ENCODE measurements around the gene NTSR2. TPM values are rescaled to one million over a fixed set of nuclear protein-coding genes. Genes with fewer than 3 reads are reported as not detected.

NTSR2 gene
- total RNA-seq, 4 donors from 2014 or later = 0.87 to 4.2 (median 2.1) TPM; not detected in 1

DNA sequence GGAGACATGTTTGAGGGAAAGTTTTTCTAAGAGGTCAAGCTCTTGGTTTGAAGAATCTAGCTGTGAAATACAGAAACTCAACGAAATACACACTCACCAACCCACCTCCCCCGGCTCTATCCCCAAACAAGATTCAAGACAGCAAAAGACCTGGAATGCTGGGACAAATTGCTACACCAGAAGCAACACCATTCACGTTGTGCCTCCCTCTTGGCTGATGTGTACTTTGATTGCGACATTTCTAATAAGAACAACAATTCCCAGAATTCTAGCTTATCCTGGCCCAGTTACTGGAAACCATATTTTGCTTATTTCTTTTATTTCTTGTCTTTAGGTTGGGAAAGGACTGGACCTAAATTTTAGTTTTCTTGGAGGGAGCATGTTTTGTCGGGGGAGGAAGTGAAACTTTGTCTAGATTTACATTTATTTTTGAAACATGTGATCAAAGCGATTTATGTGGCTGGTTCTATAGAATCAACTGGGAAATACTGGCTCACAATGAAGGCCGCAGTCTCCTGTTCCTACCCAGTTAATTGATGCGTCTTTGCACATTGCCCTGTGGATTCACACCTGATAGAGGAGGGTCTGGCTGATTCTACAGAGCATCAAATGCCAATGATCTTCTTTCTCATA is 46.8 kb upstream of the NTSR2 start:
- Histone ChIP-seq H3K36me3 (no peaks in the 10 kb centered on the region), H3K4me3 (no peak overlapping the region), H3K27ac (peak overlapping the region in 2 of 4 donors; percentile 70 to 76), H3K9me3 (no peaks in the 10 kb centered on the region), H3K27me3 (no peaks in the 10 kb centered on the region), H3K4me1 (peaks cover 0 to 45% (median 14%) of the 10 kb centered on the region in 4 donors)
- TF ChIP-seq, protein P1, sequence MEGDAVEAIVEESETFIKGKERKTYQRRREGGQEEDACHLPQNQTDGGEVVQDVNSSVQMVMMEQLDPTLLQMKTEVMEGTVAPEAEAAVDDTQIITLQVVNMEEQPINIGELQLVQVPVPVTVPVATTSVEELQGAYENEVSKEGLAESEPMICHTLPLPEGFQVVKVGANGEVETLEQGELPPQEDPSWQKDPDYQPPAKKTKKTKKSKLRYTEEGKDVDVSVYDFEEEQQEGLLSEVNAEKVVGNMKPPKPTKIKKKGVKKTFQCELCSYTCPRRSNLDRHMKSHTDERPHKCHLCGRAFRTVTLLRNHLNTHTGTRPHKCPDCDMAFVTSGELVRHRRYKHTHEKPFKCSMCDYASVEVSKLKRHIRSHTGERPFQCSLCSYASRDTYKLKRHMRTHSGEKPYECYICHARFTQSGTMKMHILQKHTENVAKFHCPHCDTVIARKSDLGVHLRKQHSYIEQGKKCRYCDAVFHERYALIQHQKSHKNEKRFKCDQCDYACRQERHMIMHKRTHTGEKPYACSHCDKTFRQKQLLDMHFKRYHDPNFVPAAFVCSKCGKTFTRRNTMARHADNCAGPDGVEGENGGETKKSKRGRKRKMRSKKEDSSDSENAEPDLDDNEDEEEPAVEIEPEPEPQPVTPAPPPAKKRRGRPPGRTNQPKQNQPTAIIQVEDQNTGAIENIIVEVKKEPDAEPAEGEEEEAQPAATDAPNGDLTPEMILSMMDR (IDR thresholded peaks at IDR 0.05) = no peak
- no peak for TF ChIP-seq POLR2A (IDR thresholded peaks at IDR 0.05)
- TF ChIP-seq EP300 (IDR thresholded peaks at IDR 0.05) = peak in 1 of 2 donors; percentile 84
- peak in 1 of 2 donors; percentile 68 for DNase-seq (ENCODE audit: low spot score in 2 of 2)
- WGBS, 2 donors = 67 to 71% methylated on average over 8 of the region's 8 CpGs

DNA sequence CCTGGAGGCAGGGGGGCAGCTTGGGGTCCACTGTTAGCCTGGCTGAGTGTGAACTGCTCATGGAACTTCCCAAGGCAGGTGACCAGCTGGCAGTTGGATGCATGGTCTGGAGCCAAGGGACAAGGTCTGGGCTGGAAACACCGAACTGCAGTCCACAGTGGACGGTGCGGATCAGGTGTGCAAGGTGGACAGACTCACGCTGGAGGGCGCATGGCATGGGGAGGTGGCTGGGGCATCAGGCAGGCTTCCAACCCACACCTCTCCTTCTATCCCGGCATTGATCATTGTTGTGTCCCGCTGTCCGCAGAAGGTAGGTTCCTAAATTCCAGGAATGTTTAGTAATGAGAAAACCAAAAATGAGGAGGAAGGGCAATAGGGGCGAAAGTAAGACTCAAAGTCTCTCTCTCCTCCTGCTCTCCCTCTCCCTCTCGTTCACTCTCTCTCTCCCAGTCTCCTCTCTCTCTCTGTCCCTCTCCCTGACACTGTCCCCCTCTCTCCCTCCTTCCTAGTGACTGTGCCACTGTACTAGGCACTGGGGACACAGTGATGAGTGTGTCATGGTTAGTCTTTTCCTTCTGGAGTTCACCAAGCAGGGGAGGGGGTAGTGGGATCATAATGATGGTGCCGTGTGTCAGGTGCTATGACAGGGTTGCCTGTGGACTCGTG is 46.1 kb upstream of the NTSR2 start:
- DNase-seq (ENCODE audit: low spot score in 2 of 2) = no peak

DNA sequence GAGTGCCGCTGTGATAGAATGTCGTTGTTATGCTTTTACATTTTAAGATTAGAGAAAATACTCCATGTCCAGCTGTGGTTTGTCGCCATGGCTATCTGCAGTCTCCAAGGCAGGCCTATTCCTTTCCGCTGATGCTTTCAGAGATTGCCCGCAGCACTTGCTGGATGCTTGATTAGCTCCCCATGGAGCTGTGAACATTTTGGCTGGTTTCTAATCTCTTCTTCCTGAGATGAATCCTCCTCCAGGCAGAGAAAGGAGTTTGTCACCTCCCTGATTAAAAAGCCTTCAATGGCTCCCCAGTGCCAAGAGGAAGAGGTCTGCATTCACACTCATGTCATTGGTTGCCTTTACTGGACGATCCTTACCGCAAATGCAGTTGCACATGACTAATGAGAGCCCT is 43.8 kb upstream of the NTSR2 start:
- H3K36me3 ChIP-seq = no peaks in the 10 kb centered on the region

More for the DNA sequence above, 46.1 kb upstream of the NTSR2 start:
- TF ChIP-seq, protein P1 (IDR thresholded peaks at IDR 0.05) = no peak
- TF ChIP-seq EP300 (IDR thresholded peaks at IDR 0.05) (no peak), POLR2A (IDR thresholded peaks at IDR 0.05) (no peak)
- Histone ChIP-seq H3K36me3 (no peaks in the 10 kb centered on the region), H3K4me1 (peaks cover 0 to 52% (median 20%) of the 10 kb centered on the region in 4 donors), H3K4me3 (no peak overlapping the region), H3K27me3 (no peaks in the 10 kb centered on the region), H3K27ac (peak overlapping the region in 2 of 4 donors; percentile 70 to 76), H3K9me3 (no peaks in the 10 kb centered on the region)
- WGBS, 2 donors = 91 to 93% methylated on average over 12 of the region's 12 CpGs

DNA sequence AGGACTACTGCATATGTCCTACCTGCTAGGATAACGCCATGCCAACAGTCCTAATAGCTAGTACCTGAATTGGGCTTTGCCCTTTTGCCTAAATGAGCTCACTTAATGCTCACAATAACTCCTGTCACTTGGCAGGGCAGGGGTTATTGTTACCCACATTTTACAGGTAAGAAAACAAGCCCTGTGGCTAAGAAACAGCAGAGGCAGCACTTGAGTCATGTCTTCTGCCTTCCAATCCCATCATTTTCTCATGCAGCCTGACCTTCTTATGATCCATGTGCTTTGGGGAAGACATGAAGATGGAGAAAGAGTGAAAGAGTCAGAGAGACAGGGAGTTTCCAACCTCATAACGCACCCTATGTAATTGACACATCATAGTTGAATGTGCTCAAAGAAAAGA is 42.9 kb upstream of the NTSR2 start:
- WGBS, 2 donors = 91% methylated on average over 2 of the region's 2 CpGs

More for the DNA sequence above, 43.8 kb upstream of the NTSR2 start:
- H3K4me1 ChIP-seq = peaks cover 0 to 55% (median 24%) of the 10 kb centered on the region in 4 donors
- H3K9me3 ChIP-seq = no peaks in the 10 kb centered on the region
- H3K4me3 ChIP-seq = no peak overlapping the region
- no peaks in the 10 kb centered on the region for H3K27me3 ChIP-seq
- H3K27ac ChIP-seq = peak overlapping the region in 1 of 4 donors; percentile 76
- no peak for TF ChIP-seq EP300 (IDR thresholded peaks at IDR 0.05)
- TF ChIP-seq POLR2A (IDR thresholded peaks at IDR 0.05) = no peak
- TF ChIP-seq, protein P1 (IDR thresholded peaks at IDR 0.05) = no peak
- WGBS, 2 donors = 88 to 95% methylated on average over 7 of the region's 7 CpGs
- DNase-seq (ENCODE audit: low spot score in 2 of 2) = no peak

More for the DNA sequence above, 42.9 kb upstream of the NTSR2 start:
- DNase-seq (ENCODE audit: low spot score in 2 of 2) = no peak
- no peaks in the 10 kb centered on the region for H3K9me3 ChIP-seq
- peak overlapping the region; percentile 20 to 86 (median 61) for H3K27ac ChIP-seq
- no peaks in the 10 kb centered on the region for H3K27me3 ChIP-seq
- TF ChIP-seq POLR2A (IDR thresholded peaks at IDR 0.05) (no peak), EP300 (IDR thresholded peaks at IDR 0.05) (no peak)
- TF ChIP-seq, protein P1 (IDR thresholded peaks at IDR 0.05) = no peak
- H3K36me3 ChIP-seq = no peaks in the 10 kb centered on the region
- no peak overlapping the region for H3K4me3 ChIP-seq
- peaks cover 0 to 47% (median 21%) of the 10 kb centered on the region in 4 donors for H3K4me1 ChIP-seq

All from tibial nerve (tissue), 4 donors.